ENCODE measurements around the gene LBHD2.

The LBHD2 gene

DNA sequence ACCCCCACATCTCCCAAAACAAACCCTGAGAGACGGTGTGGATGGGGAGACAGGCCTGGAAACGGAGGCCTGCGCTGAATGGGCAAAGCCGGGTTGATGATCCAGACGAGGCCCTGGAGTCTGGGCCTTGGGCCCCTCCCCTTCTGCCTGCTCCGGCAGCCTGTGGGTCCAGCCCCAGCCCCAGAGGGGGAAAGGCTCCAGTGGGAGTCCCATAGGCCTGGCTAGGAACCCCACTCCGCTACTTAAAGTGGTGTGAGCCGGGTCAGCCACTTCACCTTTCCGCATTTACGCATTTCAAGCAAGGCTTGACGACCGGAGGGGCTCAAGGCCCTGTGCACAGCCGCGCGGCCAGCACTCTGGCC lies 38.6 kb downstream of the LBHD2 start:
- no peak for DNase-seq

DNA sequence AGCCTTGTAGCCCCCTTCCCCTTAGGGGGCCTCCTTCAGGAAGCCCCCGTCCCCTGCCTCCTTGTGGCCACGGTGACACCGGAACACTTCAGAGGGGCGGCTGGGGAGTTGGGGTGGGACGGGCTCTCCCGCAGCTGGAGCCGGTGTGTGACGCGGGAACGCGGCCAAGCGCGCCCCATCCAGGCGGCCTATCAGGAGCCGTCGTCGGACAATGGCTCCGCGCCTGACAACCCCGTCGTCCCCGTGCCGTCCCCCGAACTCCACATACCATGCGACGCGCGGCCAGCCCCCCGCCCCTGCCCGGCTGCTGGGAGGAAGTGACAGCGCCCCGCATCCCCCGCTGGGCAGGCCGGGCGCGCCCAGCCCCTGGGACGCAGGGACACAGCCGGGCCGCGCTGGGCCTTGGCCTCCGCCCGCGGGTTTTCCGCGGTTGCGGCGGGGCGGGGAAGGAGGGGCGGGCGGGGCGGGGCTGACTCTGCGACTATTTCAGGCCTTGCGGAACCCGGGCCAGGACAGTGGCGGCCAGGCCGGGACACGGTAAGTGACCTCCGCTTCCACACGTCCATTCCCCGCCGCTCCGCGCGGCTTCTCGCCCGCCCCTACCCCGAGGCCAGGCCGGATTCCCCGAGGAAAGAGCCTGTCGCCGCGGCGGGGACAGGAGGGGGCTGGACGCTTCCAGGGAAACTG lies 39.1 kb downstream of the LBHD2 start, which contains the start of gene TNFAIP2:
Gene TNFAIP2 (plus strand): TSS at position 515 of the 687 bp plus-strand sequence. CDS start 2,997 bp downstream, outside the sequence.
- no peak for DNase-seq

DNA sequence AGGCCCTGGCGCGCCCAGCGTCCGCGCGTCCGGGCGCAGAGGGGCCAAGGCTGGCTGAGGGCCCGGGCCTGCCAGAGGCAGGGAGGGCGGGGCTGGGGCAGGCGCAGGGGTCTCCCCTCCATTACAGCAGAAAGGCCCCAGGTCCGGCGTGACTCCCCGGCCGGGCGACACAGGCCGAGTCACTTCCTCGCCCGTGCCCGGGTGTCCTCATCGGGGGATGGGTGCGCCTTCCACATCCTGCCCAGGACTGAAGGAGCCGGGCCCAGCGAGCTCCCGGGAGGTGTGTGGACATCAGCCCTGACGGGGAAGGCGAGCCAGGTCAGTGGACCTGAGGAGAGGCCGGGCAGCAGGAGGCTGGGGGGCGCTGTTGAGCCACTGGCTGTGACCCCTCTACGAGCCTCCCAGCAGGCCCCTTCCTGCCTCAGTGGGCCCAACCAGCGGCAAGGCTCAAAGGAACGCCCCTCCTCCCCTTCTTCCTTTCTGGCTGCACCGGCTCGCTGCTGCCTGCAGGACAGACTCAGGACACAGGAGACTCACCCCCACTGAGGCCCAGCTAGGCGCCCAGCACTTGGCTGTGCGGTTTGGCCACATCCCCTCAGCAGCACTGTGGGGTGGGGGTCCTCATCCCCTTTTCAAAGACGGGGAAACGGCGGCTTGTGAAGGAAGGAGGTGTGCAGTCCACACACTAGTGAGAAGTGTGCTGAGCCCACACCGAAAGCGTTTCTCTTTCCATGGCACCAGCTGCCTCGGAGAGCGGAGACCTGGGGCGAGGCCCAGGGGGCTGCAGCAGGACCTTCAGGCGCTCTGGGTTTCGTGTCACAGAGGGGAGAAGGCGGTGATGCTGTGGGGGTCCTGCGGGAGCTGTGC lies 39.9 kb downstream of the LBHD2 start:
- DNase-seq = no peak

DNA sequence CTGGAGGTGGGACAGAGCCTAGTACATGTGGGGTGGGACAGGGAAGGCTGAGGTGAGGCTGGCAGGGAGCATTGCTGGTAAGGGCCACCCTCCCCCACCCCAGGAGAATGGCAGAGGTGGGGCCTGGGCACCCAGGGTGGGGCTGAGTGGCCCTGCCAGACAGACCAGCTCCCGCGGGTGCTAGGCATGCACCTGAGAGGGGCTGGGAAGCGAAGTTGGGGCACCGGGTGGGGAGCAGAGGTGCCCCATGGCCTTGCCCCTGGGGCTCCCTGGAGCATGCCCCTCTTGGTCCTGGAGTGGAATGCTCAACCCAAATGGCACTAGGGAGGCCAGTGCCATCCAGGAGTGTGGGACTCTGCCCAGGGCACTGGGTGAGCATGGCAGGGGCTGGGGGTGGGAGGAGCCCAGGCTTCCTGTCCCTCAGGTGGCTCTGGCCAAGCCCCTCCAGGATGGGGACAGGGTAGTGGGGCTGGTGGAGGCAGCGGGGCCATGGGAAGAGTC lies 40.5 kb downstream of the LBHD2 start:
- DNase-seq = no peak

DNA sequence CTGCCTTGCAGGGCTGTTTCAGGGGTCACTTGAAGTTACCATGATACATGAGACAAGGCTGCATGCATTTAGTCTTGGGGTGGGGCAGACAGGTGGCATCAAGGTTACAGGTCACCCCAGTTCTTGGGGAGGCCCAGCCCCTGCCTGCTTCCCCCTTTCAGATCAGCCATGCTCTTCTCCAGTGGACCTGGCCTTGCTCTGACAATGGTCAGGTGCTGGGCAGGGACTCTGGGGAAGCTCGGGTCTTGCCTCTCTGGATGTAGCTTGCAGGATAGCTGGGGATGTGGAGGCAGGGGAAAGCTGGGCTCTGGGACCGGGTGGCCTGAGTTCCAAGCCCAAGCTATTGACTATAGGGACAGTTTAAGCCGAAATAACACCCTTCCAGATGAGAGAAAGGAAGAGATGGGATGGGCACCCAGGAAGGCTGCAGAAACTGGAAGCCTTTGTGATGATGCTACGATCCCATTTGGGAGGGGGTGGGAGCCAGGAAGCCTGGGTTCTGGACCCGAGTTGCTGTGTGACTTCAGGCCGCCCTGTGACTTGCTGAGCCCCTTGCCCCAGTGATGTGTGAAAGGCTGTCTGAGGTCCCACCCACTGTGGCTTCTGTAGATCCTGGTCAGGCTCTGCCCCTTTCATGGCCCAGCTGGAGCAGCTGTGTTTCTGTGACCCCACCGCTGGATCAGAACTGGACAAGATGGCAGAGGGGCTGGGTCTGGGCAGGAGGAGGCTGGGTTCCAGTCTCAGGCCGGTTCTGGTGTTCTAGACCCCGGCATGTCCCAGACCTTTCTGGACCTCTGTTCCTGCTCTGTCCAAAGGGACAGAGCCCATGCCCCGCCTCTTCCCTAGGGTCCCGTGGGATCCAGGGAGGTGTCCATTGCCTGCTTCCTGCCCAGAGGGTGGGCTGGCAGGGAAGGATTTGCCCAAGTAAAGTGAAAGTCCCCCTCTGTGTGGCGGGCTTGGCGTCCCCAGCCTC lies 41.4 kb downstream of the LBHD2 start:
- no peak for DNase-seq

DNA sequence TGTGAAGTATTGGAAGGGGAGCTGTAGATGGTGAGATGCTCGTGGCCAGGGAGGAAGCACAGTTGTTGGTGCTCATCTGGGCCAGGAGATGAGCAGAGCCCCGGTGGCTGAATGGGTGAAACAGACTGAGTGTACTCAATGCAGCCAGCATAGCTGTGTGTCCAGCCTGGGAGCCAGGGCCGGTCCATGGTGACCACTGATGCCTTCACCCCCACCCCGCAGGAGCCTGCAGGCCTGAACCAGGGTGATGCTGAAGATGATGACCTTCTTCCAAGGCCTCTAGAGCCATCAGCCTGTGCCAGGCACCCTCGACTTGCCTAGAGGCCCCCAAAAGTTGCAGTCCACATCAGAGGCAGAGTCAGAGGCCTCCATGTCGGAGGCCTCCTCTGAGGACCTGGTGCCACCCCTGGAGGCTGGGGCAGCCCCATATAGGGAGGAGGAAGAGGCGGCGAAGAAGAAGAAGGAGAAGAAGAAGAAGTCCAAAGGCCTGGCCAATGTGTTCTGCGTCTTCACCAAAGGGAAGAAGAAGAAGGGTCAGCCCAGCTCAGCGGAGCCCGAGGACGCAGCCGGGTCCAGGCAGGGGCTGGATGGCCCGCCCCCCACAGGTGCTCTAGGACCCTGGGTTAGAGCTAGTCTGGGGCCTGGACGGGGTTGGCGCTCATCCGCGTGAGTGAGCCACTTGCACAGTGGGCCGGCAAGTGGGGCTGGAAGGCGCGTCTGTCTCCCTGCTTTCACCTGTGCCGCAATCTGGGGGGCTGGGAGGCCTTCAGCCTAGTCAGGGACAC lies 42.3 kb downstream of the LBHD2 start:
- DNase-seq = no peak

DNA sequence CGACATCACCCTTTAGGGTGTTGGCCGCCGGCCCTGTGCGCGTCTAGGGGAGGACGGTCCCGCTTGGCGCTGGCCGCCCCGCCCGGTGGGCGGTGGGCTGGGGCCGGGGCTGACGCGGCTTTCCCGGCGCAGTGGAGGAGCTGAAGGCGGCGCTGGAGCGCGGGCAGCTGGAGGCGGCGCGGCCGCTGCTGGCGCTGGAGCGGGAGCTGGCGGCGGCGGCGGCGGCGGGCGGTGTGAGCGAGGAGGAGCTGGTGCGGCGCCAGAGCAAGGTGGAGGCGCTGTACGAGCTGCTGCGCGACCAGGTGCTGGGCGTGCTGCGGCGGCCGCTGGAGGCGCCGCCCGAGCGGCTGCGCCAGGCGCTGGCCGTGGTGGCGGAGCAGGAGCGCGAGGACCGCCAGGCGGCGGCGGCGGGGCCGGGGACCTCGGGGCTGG lies 42.9 kb downstream of the LBHD2 start:
- no peak for DNase-seq

DNA sequence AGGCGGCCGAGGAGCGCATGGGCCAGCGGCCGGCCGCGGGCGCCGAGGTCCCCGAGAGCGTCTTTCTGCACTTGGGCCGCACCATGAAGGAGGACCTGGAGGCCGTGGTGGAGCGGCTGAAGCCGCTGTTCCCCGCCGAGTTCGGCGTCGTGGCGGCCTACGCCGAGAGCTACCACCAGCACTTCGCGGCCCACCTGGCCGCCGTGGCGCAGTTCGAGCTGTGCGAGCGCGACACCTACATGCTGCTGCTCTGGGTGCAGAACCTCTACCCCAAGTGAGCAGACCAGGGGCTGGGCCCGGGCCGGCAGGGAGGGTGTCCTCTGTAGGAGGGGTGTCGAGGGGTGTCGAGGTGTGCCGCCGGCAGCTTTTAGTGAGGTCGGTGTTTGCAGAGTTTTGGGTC lies 43.3 kb downstream of the LBHD2 start:
- DNase-seq = no peak

DNA sequence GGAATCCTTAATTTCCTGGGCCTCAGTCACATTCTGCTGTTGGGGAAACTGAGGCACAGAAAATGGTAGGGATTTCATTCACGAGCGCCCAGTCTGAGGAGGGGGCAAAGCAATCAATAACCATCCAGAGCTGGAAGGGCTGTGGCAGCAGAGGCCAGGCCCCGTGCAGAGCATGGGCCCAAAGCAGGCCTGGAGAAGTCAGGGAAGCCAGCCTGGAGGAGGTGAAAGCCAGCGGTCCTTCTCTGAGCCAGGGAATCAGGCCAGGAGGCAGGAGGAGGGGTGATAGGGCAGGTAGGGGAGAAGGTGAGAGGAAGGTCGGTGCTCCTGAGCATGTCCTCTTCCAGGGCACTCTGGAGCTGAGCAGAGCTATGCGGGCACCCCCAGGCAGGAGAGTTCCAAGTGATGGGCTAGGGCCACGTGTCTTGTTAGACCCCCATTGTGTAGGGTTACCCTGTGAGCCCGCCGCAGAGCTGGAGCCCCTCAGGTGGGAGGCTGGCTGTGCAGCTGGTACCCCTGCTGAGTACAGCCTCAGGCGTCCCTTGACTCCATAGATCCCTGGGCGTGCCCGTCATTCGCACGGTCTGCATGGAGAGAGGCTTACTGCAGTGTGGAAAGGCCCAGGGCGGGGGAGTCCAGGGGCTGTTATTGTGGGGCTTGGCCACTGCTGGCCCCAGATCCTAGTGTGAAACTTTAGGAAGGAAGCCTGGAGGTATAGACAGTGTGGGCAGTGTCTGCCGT lies 44.0 kb downstream of the LBHD2 start:
- no peak for DNase-seq

DNA sequence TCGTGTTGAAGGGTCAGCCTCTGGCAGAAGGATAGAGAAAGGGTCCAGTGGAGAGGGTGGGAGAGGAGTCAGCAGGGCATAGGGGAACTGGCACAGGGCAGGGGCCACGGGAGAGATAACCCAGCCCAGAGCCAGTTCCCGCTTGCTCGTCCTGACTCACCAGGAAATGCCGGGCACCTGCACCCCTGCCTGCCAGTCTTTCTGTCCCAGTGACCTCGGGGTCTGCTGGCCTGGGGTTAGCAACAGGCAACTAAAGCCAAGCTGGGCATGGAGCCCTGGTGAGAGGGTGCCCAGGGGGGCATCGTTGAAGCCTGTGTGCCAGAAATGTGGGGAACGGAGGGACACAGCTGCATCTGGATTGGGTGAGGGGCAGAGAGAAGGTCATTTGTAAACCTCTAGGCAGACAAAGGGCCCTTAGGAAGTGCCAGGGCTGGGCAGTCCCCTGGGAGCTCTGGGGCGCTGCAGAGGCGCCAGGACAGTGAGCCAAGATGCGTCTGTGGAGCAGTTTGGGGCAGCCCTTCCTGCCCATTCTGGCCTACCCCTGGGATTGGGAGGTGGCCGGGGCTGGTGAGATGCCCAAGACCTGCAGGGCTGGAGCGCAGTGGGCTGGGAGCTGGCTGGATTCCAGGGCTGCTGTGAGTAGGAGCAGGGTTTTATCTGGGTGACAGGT lies 44.8 kb downstream of the LBHD2 start:
- no peak for DNase-seq

DNA sequence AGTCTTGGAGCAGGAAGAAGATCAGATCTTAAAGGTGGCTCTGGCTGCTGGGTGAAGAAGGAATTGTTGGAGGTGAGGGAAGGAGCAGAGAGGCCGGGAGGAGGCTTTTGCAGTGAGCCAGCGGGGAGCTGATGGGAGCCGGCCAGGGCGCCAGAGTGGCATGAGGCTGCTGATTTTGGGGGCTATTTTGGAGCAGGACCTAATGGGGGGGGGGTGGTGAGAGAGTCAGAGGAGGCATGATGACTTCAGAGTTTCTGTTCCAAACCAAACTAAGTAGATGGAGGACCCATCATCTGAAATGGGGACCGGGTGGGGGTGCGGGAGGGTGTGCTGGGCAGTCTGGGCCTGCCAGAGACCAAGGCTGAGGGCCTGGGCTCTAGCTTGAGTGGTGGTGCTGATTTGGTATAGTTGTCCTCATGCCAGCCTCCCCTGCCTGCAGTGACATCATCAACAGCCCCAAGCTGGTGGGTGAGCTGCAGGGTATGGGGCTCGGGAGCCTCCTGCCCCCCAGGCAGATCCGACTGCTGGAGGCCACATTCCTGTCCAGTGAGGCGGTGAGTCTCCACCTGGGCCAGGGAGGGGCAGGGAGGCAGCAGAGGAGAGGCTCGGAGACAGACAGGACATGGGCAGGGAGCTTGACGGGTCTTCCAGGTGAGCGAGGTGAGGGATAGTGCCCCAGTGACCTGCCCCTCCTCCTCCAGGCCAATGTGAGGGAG lies 45.4 kb downstream of the LBHD2 start:
- DNase-seq = no peak

DNA sequence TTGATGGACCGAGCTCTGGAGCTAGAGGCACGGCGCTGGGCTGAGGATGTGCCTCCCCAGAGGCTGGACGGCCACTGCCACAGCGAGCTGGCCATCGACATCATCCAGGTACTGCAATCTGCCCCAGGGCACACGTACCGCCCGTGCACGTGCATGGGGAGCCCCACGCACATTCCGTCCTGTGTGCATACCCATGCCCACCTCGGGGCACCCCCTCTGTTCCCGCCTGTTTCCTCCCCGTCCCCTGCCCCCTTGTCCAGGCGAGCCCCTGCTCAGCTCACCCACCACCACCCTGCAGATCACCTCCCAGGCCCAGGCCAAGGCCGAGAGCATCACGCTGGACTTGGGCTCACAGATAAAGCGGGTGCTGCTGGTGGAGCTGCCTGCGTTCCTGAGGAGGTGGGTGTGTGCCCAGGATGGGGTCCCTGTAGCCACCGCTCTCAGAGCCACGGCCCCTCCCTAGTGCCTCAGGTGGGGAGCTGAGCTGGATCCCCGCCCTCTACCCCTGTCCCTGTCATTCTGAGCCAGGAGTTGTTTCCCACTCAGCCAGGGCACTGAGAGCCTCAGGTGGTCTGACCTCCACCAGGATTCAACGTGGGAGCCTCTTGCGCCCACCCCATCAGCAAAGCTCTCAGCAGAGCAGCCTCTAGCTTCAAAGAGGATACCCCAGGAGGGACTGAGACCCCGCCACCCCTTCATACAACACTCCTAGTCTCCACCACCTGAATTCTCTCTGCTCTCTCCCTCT lies 46.2 kb downstream of the LBHD2 start:
- DNase-seq = no peak

DNA sequence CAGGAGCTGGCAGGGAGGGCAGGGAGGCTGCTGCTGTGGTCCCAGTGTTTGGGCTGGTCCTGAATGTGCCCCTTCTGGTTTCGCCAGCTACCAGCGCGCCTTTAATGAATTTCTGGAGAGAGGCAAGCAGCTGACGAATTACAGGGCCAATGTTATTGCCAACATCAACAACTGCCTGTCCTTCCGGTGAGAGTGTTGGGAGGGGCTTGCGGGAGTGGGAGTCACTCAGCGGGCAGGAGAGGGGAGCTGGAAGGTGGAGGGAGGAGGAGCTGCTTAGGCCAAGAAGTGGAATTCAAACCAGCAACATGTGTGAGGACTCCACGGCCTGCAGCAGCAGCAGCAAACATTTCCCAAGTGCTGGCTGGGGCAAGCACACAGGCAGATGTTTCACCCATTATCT lies 47.0 kb downstream of the LBHD2 start:
- peak; percentile 68 for DNase-seq

DNA sequence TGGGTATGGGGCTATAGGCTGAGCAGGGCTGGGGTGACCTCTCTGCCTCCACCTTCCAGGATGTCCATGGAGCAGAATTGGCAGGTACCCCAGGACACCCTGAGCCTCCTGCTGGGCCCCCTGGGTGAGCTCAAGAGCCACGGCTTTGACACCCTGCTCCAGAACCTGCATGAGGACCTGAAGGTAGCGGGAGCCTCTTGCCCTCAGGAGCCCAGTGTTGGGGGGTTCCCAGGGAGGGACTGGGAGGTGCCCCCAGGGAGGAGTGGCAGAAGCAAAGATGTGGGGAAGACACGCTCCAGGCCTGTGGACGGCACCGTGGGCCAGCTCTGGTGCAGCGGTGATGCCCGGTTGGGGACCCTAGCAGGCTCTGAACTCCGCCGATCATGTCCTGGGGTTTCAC lies 47.6 kb downstream of the LBHD2 start:
- no peak for DNase-seq

DNA sequence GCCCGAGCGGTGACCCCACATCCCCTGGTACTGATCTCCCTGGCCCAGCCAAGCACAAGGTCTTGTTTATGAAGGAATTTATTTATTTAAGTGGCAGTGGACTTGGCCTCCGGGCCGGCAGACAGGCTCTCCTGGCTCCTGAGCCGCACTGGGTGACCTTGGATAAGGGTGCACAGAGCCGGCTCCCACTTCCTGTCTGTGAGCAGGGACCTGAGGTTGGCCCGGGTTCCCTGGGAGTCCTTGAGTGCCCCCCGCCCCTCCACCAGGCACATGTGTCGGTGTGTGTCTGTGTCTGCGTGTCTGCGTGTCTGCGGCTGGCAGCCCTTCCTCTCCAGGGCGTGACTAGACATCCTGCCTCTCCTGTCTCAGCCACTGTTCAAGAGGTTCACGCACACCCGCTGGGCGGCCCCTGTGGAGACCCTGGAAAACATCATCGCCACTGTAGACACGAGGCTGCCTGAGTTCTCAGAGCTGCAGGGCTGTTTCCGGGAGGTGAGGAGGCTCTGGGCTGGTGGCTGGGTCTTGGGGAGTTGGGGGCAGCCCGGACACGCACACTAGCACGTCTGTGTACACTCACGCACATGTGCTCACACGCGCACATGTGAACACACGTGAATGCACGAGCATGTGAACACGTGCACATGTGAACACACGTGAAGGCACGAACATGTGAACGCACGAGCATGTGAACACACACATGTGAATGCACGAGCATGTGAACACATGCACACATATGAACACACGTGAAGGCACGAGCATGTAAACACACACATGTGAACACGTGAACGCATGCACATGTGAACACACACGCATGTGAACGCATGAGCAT lies 48.6 kb downstream of the LBHD2 start:
- DNase-seq = no peak

DNA sequence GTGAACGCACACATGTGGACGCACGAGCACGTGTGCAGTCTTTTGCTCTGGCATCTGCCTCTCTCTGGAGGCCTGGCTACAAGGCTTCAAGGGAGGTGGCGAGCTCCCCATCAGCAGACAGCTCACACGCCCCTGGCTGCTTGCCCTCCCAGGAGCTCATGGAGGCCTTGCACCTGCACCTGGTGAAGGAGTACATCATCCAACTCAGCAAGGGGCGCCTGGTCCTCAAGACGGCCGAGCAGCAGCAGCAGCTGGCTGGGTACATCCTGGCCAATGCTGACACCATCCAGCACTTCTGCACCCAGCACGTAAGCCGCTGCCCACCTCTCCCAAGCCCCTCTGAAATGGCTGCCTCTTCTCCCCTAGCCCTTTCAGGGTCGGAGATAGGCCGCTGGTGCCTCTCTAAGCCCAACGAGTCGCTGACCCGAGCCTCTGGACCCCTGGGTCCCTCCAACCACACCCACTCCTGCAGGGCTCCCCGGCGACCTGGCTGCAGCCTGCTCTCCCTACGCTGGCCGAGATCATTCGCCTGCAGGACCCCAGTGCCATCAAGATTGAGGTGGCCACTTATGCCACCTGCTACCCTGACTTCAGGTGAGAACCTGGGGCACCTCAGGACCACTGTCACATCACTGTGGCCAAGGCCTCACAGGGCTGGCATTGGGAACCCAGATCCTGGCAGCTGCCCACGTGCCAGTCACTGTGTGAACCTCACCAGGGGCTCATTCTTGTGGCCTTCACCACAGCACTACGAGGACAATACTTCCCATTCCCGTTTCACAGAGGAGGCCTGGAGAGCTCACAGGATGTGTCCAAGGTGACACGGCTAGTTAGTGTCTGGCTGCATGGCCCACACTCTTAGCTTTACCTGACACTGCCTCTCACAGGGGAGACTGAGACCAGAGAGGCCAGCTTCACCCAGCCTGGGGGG lies 49.5 kb downstream of the LBHD2 start:
- DNase-seq = no peak

DNA sequence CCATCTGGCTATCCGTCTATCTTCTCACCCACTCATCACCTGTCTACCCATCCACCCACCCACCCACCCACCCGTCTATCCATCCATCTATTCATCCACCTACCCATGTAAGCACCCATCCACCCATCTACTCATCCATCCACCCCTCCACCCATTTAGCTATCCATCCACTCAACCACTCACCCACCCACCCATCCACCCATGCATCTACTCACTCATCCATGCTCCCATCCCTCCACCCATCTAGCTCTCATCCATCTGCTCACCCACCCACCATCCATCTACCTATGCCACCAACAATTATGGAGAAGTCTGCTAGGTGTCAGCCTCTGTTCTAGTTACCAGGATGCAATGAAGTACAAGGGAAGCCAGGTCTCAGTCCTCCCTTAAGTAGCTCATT lies 50.4 kb downstream of the LBHD2 start:
- DNase-seq = no peak
